ENCODE measurements around the gene C10orf62. TPM values are rescaled to one million over a fixed set of nuclear protein-coding genes. Genes with fewer than 3 reads are reported as not detected.
A peak's percentile ranks its signal among the peaks of the same experiment; 100 is the strongest.

Gene C10orf62
- total RNA-seq, 1 donor from 2014 or later = not detected

GRCh38 chr10:97546456-97547270 is 42.9 kb upstream of the C10orf62 start:
- DNase-seq (ENCODE audit: low read depth, low spot score) = no peak
- H3K36me3 Mint-ChIP-seq (ENCODE audit: low read depth) = no peaks in the 10 kb centered on the region
- peaks cover 56% of the 10 kb centered on the region for H3K4me1 Mint-ChIP-seq
- H3K27me3 Mint-ChIP-seq (ENCODE audit: low read depth) = no peaks in the 10 kb centered on the region
- no peak overlapping the region for H3K27ac Mint-ChIP-seq (ENCODE audit: unreplicated experiment)
- H3K9me3 Mint-ChIP-seq = no peaks in the 10 kb centered on the region
- TF ChIP-seq CTCF (conservative IDR thresholded peaks at IDR 0.05) = no peak
- no peak overlapping the region for H3K4me3 Mint-ChIP-seq

- peaks cover 53% of the 10 kb centered on the region for H3K4me1 Mint-ChIP-seq
- H3K4me3 Mint-ChIP-seq = no peak overlapping the region
- H3K27me3 Mint-ChIP-seq (ENCODE audit: low read depth) = no peaks in the 10 kb centered on the region
- H3K9me3 Mint-ChIP-seq = no peaks in the 10 kb centered on the region
- no peak for DNase-seq (ENCODE audit: low read depth, low spot score)
- H3K27ac Mint-ChIP-seq (ENCODE audit: unreplicated experiment) = no peak overlapping the region
- no peak for TF ChIP-seq CTCF (conservative IDR thresholded peaks at IDR 0.05)
- no peaks in the 10 kb centered on the region for H3K36me3 Mint-ChIP-seq (ENCODE audit: low read depth)
Measured at GRCh38 chr10:97547271-97547600, 42.3 kb upstream of the C10orf62 start.

GRCh38 chr10:97547962-97548361 is 41.6 kb upstream of the C10orf62 start:
- DNase-seq (ENCODE audit: low read depth, low spot score) = no peak
- no peak for TF ChIP-seq CTCF (conservative IDR thresholded peaks at IDR 0.05)
- no peaks in the 10 kb centered on the region for H3K9me3 Mint-ChIP-seq
- no peaks in the 10 kb centered on the region for H3K27me3 Mint-ChIP-seq (ENCODE audit: low read depth)
- H3K36me3 Mint-ChIP-seq (ENCODE audit: low read depth) = no peaks in the 10 kb centered on the region
- H3K4me1 Mint-ChIP-seq = peaks cover 46% of the 10 kb centered on the region
- no peak overlapping the region for H3K27ac Mint-ChIP-seq (ENCODE audit: unreplicated experiment)
- no peak overlapping the region for H3K4me3 Mint-ChIP-seq

- Mint-ChIP-seq H3K36me3 (ENCODE audit: low read depth) (no peaks in the 10 kb centered on the region), H3K4me3 (no peak overlapping the region), H3K9me3 (no peaks in the 10 kb centered on the region), H3K4me1 (peaks cover 46% of the 10 kb centered on the region), H3K27ac (ENCODE audit: unreplicated experiment) (peak overlapping the region; percentile 51), H3K27me3 (ENCODE audit: low read depth) (no peaks in the 10 kb centered on the region)
- TF ChIP-seq CTCF (conservative IDR thresholded peaks at IDR 0.05) = no peak
- no peak for DNase-seq (ENCODE audit: low read depth, low spot score)
Measured at GRCh38 chr10:97548828-97549455, 40.6 kb upstream of the C10orf62 start.

- TF ChIP-seq CTCF (conservative IDR thresholded peaks at IDR 0.05) = no peak
- Mint-ChIP-seq H3K4me1 (peaks cover 46% of the 10 kb centered on the region), H3K27ac (ENCODE audit: unreplicated experiment) (peak overlapping the region; percentile 95), H3K4me3 (peak overlapping the region; percentile 56), H3K9me3 (no peaks in the 10 kb centered on the region), H3K27me3 (ENCODE audit: low read depth) (no peaks in the 10 kb centered on the region), H3K36me3 (ENCODE audit: low read depth) (no peaks in the 10 kb centered on the region)
- no peak for DNase-seq (ENCODE audit: low read depth, low spot score)
Measured at GRCh38 chr10:97549587-97550322, 39.8 kb upstream of the C10orf62 start.

Measured in neural crest cell (in vitro differentiated cells).